ENCODE results near the gene SIX6.
"Not testable (repeated sequence)": the region's sequence is repeated elsewhere in the genome, so short reads cannot be mapped to it uniquely, and the experiment has no call there.

The SIX6 gene

DNA sequence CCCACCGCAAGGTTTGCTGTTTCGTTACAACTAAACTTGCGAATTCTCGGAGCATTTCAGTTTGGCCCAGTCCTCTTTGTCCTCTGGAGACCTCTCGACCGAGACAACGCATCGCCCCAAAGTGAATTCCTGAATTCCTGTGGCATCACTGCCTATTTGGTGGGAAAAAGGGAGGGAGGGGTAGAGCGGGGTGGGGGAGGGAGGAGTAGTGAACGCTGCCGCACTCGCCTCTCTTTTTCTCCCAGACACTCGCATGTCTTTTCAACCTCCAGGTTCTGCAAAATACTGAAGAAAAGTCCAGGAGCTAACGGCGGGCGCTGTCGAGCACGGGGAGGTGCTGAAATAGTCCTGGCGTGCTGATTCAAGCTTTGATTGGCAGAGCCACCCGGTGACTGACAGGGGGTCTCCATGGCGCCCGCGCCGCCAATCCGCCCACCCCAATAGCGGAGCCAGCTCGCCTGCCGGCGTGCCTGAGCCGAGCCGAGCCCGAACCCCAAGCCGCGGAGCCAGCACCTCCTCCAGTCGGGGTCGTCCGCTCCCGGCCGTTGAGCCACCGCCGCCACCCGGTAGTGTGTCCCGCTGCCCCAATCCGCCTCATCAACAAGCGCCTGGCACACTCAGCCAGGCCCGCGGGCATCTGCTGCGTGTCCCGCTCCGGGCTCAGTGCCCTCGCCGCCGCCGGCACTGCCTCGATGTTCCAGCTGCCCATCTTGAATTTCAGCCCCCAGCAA lies at the start of gene SIX6:
Gene SIX6, plus strand, starts transcription at position 440 of the 731 bp plus-strand sequence. Its CDS starts 253 bp downstream, at position 693.
- peak; percentile 90 for DNase-seq

DNA sequence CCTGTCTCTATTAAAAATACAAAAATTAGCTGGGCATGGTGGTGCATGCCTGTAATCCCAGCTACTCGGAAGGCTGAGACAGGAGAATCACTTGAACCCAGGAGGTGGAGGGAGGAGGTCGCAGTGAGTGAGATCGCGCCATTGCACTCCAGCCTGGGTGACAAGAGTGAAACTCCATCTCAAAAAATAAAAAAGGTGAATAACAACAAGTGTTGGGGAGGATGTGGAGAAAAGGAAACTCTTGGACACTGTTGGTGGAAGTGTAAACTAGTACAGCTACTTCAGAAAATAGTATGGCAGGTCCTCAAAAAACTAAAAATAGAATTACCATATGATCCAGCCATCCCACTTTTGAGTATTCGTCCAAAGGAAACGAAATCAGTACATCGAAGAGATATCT lies 28.7 kb upstream of the SIX6 start:
- not testable (repeated sequence) for DNase-seq

DNA sequence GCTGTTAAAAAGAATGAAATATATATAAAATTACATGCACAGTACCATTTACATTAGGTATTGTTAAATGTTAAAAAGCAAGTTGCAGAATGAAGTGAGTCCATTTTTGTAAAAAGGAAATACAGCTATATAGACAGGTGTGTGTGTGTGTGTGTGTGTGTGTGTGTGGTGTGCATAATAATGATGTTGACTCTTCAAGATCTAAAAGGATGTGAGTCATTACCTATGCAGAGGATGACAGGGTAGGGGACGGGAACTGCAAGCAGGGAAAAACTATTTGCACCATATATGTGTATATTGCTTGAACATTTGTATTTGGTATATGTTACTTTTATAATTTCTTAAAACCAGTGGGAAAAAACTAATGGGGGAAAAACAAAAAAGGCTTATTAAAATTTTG lies 26.2 kb upstream of the SIX6 start:
- DNase-seq: no peak

DNA sequence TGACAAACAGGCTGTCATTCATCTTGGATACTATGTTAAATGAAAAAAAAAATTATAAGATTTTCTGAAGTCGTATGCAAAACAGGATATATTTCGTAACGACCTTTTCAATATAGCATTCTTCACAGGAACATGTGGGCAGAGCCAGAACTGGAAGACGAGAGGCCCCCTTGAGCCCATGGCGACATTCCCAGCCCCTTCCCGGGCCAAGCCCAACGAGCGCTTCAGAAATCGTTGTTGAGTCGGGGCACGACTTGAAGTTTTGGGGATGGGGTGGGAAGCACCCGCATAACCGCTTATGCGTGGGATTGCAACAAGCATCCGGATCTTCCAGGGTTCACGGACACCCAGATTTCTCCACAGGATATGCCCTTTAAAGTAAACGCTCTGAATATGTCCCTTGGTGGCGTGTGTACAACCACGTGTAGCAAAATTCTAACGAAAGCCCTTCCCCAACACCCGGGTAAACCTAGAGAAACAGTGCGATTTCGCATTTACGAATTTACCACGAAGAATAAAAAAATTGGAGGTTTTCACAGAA lies 23.8 kb upstream of the SIX6 start:
- peak; percentile 73 for DNase-seq

DNA sequence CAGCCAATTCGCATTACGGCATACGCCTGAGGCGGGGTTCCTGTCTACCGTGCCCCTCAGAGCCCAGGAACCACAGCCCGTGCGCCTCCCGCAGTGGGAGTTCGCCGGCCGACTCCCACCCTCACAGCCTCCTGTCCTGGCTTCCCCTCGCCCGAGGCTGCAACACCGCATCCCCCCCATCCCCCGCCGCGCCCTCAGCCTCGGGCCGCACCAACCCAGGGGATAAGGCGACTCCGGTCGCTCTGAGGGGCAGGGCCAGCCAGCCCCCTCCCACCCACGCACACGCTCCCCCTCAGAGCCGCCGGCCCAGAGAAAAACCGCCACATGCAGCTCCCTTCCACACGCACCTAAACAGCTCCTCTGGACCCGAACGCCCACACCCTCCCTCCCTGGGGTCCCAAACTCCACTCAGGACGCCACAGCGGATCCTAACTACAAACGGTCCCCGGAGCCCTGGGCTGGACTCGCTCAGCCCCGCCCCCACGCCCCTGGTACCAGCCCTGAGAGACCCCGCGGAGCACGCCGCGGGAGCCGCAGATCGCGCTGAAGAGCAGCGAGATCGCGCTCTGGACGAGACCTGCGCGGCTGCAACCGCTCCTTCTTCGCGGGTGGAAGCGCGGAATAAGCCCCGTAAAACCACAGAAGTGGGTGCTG lies 23.2 kb upstream of the SIX6 start, which contains the start of gene C14orf39:
Gene C14orf39, minus strand, starts transcription at position 466 of the 654 bp plus-strand sequence. CDS start 985 bp downstream, outside the sequence.
- peak; percentile 83 for DNase-seq

DNA sequence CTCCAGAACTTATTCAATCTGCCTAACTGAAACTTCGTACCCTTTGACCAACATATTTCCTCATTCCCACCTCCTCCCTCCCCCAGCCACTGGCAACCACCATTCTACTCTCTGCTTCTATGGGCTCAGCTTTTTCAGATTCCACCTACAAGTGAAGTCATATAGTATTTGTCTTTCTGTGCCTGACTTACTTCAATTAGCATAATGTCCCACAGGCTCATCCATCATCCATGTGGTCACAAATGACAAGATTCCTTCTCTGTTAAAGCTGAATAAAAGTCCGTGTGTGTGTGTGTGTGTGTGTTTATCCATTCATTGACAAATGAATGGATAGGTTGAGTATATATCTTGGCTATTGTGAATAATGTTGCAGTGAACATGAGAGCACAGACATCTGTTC lies 21.7 kb upstream of the SIX6 start:
- DNase-seq: no peak

DNA sequence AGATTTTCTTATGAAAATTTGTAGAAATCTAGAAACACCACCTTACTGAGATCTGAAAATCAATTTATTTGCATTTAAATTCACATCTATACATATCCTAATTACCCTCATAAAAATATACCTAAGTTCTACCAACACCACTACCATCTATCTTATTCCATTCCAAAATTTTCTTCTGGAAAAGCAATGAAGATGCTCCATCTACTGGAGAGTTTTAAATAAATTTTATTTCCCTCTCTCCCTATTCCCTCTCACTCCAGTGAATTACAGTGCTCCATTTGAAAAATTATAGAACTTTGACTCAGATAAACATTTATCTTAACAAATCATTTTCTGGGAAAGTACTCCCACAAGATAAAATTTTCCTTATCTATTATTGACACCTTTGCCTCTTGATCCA lies 20.8 kb upstream of the SIX6 start:
- peak; percentile 42 for DNase-seq

DNA sequence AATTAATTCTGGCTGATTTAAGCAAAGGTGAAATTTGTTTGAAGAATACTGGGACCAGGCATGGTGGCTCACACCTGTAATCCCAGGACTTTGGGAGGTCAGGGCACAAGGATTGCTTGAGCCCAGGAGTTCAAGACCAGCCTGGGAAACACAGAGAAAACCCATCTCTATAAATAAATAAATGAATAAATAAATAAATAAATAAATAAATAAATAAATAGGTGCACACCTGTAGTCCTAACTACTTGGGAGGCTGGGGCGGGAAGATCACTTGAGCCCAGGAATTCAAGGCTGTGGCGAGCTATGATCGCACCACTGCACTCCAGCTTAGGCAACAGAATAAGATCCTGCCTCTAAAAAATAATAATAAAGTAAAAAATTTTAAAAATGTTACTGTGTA lies 18.7 kb upstream of the SIX6 start:
- DNase-seq: no peak

DNA sequence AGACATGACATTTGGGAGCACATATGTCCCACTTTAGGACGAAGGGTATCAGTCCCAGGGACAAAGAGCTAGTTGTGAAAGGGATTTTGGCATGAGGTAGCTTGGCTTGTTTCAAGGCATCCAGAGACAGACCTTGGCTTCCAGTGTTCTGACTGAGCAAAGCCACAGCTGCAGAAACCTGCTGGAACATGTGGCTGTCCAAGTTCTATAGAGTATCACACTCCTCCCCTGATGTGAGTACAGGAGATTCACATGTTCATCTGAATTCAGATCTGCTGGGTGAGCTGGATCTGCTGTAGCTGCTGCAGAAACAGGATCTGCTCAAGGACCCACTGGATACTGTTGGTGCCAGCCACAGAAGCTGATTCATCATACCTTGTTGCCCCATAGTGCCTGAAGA lies 13.0 kb upstream of the SIX6 start:
- DNase-seq: no peak

DNA sequence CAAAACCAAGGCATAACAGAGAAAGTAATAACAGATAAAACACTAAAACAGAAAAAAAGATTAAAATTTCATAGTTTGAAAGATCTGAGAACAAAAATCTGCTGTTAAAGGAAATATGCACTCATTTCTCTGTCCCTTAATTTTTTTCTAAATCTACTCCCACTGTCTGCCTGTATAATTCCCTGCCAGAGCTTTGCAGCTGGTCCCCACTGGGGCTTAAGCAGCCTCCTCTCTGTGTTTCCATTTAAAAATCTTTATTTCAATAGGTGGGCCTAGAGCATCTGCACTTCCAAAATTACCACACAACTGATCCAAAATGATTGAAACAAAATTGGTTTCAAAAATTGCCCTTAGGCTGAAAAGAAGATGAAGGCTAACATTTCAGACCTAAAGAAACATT lies 6.4 kb upstream of the SIX6 start:
- no peak for DNase-seq

DNA sequence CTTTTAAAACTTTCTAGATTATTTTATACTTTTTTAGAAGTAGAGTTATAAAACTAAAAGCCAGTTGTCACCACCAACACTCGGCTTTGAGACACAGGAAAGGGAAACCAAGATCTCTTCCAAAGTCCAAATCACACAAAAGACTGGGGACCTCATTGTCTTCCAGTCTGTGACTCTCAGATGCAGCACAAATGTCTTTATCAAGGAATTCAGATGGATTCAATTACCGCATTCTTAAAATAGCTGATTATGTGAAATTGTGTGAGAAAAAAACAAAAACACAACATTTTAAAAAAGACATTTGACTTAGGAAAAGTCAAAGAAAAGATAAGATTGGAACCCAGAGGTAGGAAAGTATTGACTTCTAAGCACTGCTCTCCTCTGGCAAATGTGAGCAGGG lies 3.5 kb upstream of the SIX6 start:
- DNase-seq: no peak

DNA sequence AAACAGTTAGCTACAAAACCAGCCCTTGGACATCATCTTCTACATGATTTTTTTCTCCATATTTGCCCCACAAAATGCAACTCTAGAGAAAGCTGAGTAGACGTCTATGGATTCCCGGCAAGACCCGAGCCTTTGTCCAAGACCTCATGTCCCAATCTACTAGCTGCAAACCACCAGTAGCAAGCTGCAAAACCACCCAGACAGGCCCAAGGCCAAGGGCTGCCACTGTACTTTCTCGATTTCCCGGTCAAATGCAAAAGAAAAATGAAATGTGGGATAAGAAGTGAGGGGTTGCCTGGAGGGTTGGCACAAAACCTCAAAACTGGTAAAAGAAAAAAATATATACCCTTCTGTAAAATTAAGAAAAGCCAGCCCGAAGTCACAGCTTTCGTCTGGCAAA lies 2.9 kb upstream of the SIX6 start:
- DNase-seq: no peak

DNA sequence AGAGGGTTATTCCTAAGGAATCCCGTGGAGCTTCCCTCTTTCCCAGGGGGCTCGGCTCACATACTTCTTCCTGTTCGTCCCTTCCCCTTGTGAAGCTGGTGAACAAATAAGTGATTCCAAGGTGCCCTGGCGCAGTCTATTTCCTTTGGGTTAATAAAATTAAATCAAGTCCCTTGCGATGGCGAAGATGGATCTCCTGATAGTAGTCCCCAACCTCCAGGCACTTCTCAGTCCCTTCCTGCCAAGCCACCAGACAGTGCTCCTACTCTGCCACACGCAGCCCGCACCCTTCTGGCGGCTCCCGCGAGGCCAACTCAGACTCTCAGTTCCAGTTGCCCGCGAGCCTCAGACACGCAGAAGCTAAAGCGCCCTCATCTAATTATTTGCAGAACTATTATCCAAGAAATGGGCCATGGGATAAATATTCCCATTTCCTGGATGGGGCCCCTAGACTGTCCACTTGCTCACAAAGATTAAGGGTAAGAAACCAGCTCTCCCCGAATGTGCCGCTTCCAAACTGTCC lies 2.4 kb upstream of the SIX6 start:
- DNase-seq: no peak

DNA sequence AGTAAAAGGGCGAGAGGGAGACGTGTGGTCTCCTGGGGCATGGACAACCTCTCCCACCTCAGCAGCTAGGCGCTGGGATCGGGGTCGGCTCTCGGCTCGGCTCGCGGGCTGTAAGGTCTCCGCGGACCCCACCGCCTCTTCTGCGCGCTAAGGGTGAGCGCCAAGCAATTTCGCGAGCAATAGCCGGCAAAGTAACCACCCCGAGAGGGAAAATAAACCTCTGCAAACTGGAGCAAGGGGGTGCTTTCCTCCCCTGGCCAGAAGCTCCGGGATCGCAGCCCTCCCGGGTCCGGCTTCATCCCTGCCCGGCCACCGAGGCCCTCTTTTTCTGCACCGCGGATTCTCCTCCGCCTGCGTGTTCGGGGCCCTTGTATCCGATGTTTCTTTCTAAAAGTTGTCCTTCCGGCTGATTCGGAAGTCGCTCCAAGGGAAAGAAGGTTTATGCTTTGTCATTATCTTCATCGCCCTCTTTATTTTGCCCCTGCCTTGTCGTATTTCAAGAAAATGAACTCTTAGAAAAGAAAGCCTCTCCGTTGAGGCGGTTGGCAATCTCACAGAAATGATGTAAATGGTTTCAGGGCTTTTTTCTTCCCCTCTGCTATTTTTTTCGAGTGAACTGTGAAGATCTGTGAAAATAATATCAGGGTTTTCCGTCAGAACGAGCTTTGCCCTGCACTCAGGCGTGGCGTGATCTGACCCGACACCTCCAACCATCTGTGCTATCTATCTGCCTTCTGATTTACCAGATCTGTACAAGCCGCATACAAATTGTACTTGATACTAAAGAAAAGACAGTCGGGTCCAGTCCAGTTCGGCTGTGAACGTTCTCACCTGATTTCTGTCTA lies 1.7 kb upstream of the SIX6 start:
- DNase-seq: no peak

DNA sequence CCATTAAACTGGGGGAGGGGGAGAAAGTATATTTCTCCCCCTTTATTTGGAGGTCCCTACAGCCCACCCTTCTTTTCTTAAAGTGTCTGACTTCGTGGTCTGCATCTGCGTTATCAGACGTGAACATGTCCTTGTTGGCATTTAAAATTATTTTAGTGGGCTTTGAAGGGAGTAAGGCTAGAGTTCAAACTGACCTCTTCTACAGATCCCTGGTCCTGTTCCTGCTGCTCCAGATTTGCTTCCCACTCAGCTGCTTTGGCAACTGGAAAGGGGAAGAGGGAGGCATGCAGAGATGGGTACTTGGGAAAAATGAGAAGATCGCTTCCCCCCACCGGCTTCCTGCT lies 611 bp upstream of the SIX6 start:
- peak; percentile 72 for DNase-seq

DNA sequence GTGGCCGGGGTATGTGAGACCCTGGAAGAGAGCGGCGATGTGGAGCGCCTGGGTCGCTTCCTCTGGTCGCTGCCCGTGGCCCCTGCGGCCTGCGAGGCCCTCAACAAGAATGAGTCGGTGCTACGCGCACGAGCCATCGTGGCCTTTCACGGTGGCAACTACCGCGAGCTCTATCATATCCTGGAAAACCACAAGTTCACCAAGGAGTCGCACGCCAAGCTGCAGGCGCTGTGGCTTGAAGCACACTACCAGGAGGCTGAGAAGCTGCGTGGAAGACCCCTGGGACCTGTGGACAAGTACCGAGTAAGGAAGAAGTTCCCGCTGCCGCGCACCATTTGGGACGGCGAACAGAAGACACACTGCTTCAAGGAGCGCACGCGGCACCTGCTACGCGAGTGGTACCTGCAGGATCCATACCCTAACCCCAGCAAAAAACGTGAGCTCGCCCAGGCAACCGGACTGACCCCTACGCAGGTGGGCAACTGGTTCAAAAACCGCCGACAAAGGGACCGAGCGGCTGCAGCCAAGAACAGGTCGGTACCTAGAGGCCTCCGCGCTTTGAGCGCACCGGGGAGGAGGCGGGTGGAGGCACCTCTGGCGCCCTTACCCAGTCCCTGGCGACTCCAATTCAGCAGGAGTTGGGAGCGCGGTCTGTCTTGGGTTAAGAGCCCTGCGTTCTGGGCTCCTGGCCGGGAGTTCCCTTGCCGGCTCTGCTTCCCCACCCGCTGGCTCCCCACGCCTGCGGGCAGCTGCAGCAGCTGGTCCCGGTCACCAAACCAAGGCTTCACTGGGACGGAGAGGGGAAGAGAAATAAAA lies 700 bp downstream of the SIX6 start:
- DNase-seq: no peak

DNA sequence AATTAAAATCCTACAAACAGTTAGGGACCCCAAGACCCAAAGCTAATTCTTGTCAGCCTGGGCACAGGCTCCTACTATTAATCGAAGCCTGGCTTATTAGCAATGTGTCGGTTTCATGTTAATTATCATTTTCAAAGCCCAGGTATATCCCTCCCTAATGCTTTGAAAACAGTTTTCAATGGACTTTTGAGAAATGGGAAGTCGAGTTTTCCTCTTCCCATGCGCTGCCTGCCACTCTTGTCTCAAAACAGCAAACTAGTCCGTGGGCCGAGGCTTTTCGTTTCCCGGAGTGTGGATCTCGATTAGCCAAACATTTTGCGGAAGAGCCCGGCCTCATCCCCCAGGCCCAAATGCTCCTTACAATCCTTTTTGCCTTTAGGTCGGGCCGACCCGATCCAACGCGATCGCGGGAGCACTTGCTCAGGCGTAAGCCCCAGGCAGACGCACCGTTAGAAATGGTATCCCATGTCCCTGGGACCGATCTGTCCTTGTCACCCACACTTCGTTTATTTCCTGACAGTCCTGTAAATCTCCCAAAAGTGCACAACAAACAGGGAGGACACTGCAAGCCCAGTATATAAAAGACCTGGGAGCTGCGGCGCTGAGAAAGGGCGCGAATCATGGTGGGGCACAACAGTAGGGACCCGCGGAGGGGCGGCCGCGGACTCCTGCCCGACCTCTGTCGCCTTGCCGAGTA lies 1.5 kb downstream of the SIX6 start:
- no peak for DNase-seq

DNA sequence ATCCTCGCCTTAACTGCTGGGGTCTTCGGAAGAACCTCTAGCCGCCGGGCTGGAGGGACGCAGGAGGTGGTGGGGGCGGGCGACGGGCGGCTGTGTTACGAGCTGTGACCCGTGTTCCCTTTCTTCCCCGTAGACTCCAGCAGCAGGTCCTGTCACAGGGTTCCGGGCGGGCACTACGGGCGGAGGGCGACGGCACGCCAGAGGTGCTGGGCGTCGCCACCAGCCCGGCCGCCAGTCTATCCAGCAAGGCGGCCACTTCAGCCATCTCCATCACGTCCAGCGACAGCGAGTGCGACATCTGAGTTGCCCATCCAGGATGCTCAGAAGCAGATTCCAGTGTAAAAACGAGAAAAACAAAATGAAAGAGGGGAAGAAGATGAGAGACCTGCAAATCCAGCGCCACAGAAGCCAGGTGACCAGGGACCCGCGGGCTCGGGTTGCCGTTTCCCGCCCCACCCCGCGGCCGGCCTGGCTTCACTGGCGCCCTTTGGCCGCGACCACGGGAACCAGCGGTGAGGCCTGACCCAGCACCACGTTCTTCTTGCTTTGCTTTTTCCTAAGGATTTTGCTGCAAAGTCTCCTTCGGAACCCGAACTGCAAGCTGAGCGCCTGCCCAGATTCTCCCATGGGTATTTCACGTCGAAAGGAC lies 2.1 kb downstream of the SIX6 start:
- DNase-seq: no peak

DNA sequence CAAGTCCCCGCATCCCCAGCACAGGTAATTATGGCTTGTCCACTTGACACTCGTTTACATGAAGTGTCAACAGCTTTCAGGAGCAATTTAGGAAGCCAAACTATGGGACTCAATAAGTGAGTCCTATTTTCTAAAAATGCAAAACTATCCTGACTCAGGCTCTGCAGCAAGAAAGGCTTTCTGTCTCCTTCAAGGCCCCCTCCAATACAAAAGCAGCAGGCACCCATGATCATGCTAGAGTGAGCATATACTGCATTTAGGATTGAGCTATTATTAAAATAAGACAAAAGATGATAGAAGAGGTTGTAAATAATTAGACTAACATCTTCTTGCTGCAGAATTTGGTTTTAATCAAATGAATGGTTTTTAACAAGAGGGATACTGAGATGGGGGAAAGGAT lies 3.2 kb downstream of the SIX6 start:
- no peak for DNase-seq

DNA sequence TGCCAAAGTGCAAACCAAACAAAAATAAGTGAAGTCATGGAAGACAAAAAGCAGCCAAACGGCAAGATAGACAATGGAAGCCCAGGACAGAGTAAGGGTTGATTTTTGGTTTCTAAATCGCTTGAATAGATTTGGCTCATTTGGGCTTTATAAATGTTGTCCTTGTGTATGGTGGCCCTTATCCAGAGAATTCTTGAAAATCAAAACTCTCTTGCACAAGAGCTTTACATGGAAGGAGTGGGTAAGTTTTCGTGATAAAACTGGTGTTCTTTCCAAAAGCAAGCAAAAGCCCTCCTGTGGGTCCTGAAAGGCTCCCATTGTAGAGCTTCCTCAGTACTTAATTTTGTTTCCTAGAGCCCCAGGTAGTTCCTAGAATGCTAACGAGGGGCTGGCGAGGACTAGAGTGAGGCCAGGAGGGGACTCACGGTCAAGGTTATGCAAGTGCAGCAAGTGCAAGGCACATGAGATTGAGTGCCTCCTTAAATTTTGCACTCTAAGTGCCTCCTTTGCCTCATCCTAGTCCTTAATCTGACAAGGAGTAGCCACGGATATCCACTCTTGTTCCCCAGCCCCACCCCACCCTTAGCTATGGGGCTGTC lies 4.1 kb downstream of the SIX6 start:
- DNase-seq: no peak

DNA sequence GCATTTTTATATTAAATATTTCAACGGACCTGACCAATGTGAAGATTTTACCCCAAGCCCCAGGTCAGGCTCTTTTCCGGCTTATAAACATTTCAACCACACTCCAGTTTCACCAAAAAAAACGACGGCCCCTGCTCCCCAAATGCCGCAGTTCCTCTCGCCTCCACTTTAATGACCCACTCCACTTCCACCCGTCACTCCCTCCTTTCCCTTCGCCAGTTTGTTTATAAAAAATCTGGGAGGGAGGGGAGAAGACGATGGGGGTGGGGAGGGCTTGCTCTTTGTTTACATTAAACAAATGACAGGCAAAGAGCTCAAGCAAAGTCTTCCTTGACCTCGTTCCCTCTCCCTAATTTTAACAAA lies 5.4 kb downstream of the SIX6 start:
- DNase-seq: peak; percentile 92

Data from NCI-H1092 treated with DMSO at 0.1 percent for 48 hours (cell line).